Measurements from ENCODE around the gene CDKN1A. TPM values are rescaled to one million over a fixed set of nuclear protein-coding genes. Genes with fewer than 3 reads are reported as not detected.

Gene CDKN1A
- 247 to 306 TPM (median 300 TPM) in 5 replicates for total RNA-seq (2022; extraction: Qiagen RNA extraction)

GRCh38 chr6:36678488-36679042 is at the start of gene CDKN1A:
TSS of gene CDKN1A (plus strand) at chr6:36678714. CDS start at chr6:36684102, 5,388 bp downstream.

GRCh38 chr6:36697481-36697903 is 19.0 kb downstream of the CDKN1A start, which contains the start of gene RAB44:
TSS of gene RAB44 (plus strand) at chr6:36697826. CDS start at chr6:36704236, 6,410 bp downstream.

Other genes starting within 250 kb of the CDKN1A start
- gene PXT1, start 235.9 kb upstream of the CDKN1A start, total RNA-seq (2022; extraction: Qiagen RNA extraction): not detected in 5 replicates
- gene KCTD20, start 235.7 kb upstream of the CDKN1A start, total RNA-seq (2022; extraction: Qiagen RNA extraction): 14.8 to 20.0 TPM (median 17.7 TPM) in 5 replicates
- 15.7 to 17.6 TPM (median 16.1 TPM) in 5 replicates for gene STK38, start 131.2 kb upstream of the CDKN1A start, total RNA-seq (2022; extraction: Qiagen RNA extraction)
- gene SRSF3, start 84.4 kb upstream of the CDKN1A start, total RNA-seq (2022; extraction: Qiagen RNA extraction): 483 to 688 TPM (median 515 TPM) in 5 replicates
- gene RAB44, start 19.1 kb downstream of the CDKN1A start, total RNA-seq (2022; extraction: Qiagen RNA extraction): 0.03 to 0.06 TPM (median 0.04 TPM) in 4 of 5 replicates, not detected in the other
- gene CPNE5, start 160.7 kb downstream of the CDKN1A start, total RNA-seq (2022; extraction: Qiagen RNA extraction): 0.06 to 0.20 TPM (median 0.12 TPM) in 5 replicates
- gene PPIL1, start 196.1 kb downstream of the CDKN1A start, total RNA-seq (2022; extraction: Qiagen RNA extraction): 41.6 to 46.3 TPM (median 43.4 TPM) in 5 replicates
- gene C6orf89, start 207.2 kb downstream of the CDKN1A start, total RNA-seq (2022; extraction: Qiagen RNA extraction): 13.4 to 19.0 TPM (median 16.5 TPM) in 5 replicates